ENCODE data around the gene PIK3C2A.
A peak's percentile ranks its signal among the peaks of the same experiment; 100 is the strongest.

The PIK3C2A gene

GRCh38 chr11:17165247-17165890 is 42.4 kb downstream of the PIK3C2A start:
- peak in 1 of 2 experiments; percentile 85 for DNase-seq (ENCODE audit: low read depth in 1 of 2, low spot score in 1 of 2)
- Histone ChIP-seq H3K27ac (replicated peaks) (peak overlapping the region; percentile 73), H3K4me3 (replicated peaks; ENCODE audit: insufficient read depth, low read length) (peak overlapping the region; percentile 18), H3K27me3 (ENCODE audit: insufficient read depth, poor library complexity, severe bottlenecking) (no peaks in the 10 kb centered on the region)
- no peak for TF ChIP-seq SPI1 (IDR thresholded peaks at IDR 0.05; ENCODE audit: borderline replicate concordance, low read depth)
- peak; percentile 31; the same call in 1 of the 2 replicates for TF ChIP-seq POLR2AphosphoS5 (IDR thresholded peaks at IDR 0.05; ENCODE audit: low read depth)
- TF ChIP-seq REST (IDR thresholded peaks at IDR 0.05; ENCODE audit: insufficient replicate concordance, low read depth) = no peak
- no peak for TF ChIP-seq GABPA (IDR thresholded peaks at IDR 0.05; ENCODE audit: low read depth)

- Histone ChIP-seq H3K27ac (replicated peaks) (peak overlapping the region; percentile 73), H3K4me3 (replicated peaks; ENCODE audit: insufficient read depth, low read length) (no peak overlapping the region), H3K27me3 (ENCODE audit: insufficient read depth, poor library complexity, severe bottlenecking) (no peaks in the 10 kb centered on the region)
- TF ChIP-seq SPI1 (IDR thresholded peaks at IDR 0.05; ENCODE audit: borderline replicate concordance, low read depth) (no peak), POLR2AphosphoS5 (IDR thresholded peaks at IDR 0.05; ENCODE audit: low read depth) (no peak), CTCF (IDR thresholded peaks at IDR 0.05; ENCODE audit: insufficient read depth, low read length) (no peak), GABPA (IDR thresholded peaks at IDR 0.05; ENCODE audit: low read depth) (no peak), REST (IDR thresholded peaks at IDR 0.05; ENCODE audit: insufficient replicate concordance, low read depth) (no peak)
- DNase-seq (ENCODE audit: low read depth in 1 of 2, low spot score in 1 of 2) = peak; percentile 25 to 28
These were observed 43.2 kb downstream of the PIK3C2A start for GRCh38 chr11:17164361-17165246.

- no peaks in the 10 kb centered on the region for H3K27me3 ChIP-seq (ENCODE audit: insufficient read depth, poor library complexity, severe bottlenecking)
- peak overlapping the region; percentile 73 for H3K27ac ChIP-seq (replicated peaks)
- DNase-seq (ENCODE audit: low read depth in 1 of 2, low spot score in 1 of 2) = no peak
- no peak for TF ChIP-seq CTCF (IDR thresholded peaks at IDR 0.05; ENCODE audit: insufficient read depth, low read length)
- TF ChIP-seq POLR2AphosphoS5 (IDR thresholded peaks at IDR 0.05; ENCODE audit: low read depth) = no peak
- no peak for TF ChIP-seq REST (IDR thresholded peaks at IDR 0.05; ENCODE audit: insufficient replicate concordance, low read depth)
- TF ChIP-seq SPI1 (IDR thresholded peaks at IDR 0.05; ENCODE audit: borderline replicate concordance, low read depth) = peak; percentile 84
- H3K4me3 ChIP-seq (replicated peaks; ENCODE audit: insufficient read depth, low read length) = no peak overlapping the region
These were observed 44.0 kb downstream of the PIK3C2A start for GRCh38 chr11:17163736-17164135.

All from HL-60 (cell line).